GM23338 (cell line): ENCODE measurements around the gene DVL1. TPM values are rescaled to one million over a fixed set of nuclear protein-coding genes. Genes with fewer than 3 reads are reported as not detected.
A peak's percentile ranks its signal among the peaks of the same experiment; 100 is the strongest.

ENCODE experiments used
- ATAC-seq: fragments of 200-7000 bp; cut with Tn5 transposase; 3 replicates; pipeline ENCODE4 v1.9.1; 2020
- DNase-seq: peaks from one replicate; pipeline ENCODE4 v3.0.0-alpha.2; 2015; ENCODE audit warnings: low spot score
- H2AFZ ChIP-seq: fragments of 200-600 bp; sonication (generic); 2 replicates; pipeline ENCODE4 v1.8.0; 2016; ENCODE audit warnings: antibody characterized with exemption, mild to moderate bottlenecking, moderate library complexity
- H3F3A ChIP-seq: fragments of 200-600 bp; sonication (generic); replicated peaks from 2 replicates; pipeline ENCODE4 v1.8.0; 2017; ENCODE audit warnings: antibody characterized with exemption, mixed run types, low read depth
- H3K27ac ChIP-seq: fragments of 200-600 bp; sonication (generic); 2 replicates; pipeline ENCODE4 v1.6.1; 2016; ENCODE audit warnings: low read depth
- H3K27me3 ChIP-seq: fragments of 200-600 bp; sonication (generic); 2 replicates; pipeline ENCODE4 v1.8.0; 2016; ENCODE audit warnings: mild to moderate bottlenecking, mixed run types, moderate library complexity; ENCODE audit not compliant: insufficient read depth
- H3K36me3 ChIP-seq: fragments of 200-600 bp; sonication (generic); 2 replicates; pipeline ENCODE4 v1.8.0; 2016; ENCODE audit warnings: mild to moderate bottlenecking; ENCODE audit not compliant: insufficient read depth
- H3K4me1 ChIP-seq: fragments of 200-600 bp; sonication (generic); 2 replicates; pipeline ENCODE4 v1.8.0; 2016; ENCODE audit warnings: mild to moderate bottlenecking, moderate library complexity; ENCODE audit not compliant: insufficient read depth
- H3K4me2 ChIP-seq: fragments of 200-600 bp; sonication (generic); 2 replicates; pipeline ENCODE4 v1.7.1; 2017; ENCODE audit warnings: mixed run types
- H3K4me3 ChIP-seq: fragments of 200-600 bp; sonication (generic); 2 replicates; pipeline ENCODE4 v1.6.1; 2016; ENCODE audit warnings: mixed run types
- H3K79me2 ChIP-seq: fragments of 200-600 bp; sonication (generic); replicated peaks from 2 replicates; pipeline ENCODE4 v1.8.0; 2017; ENCODE audit warnings: mild to moderate bottlenecking; ENCODE audit not compliant: insufficient read depth
- H3K9me2 ChIP-seq: fragments of 200-600 bp; sonication (generic); 2 replicates; pipeline ENCODE4 v1.8.0; 2017; ENCODE audit not compliant: insufficient read depth
- H4K20me1 ChIP-seq: fragments of 200-600 bp; sonication (generic); replicated peaks from 2 replicates; pipeline ENCODE4 v1.8.0; 2017; ENCODE audit warnings: mild to moderate bottlenecking; ENCODE audit not compliant: insufficient read depth
- H3K27ac Mint-ChIP-seq: 2 replicates; pipeline ENCODE4 v1.8.0; 2020; ENCODE audit warnings: inconsistent platforms, mild to moderate bottlenecking, moderate library complexity, mixed read lengths
- H3K27me3 Mint-ChIP-seq: 3 replicates; pipeline ENCODE4 v1.8.0; 2022; ENCODE audit warnings: low read depth, mild to moderate bottlenecking, moderate library complexity, mixed read lengths, inconsistent platforms; ENCODE audit not compliant: insufficient read depth, poor library complexity
- H3K36me3 Mint-ChIP-seq: 3 replicates; pipeline ENCODE4 v1.8.0; 2021; ENCODE audit warnings: low read depth, mild to moderate bottlenecking, inconsistent platforms, moderate library complexity, mixed read lengths
- H3K4me1 Mint-ChIP-seq: 3 replicates; pipeline ENCODE4 v1.8.0; 2020; ENCODE audit warnings: mild to moderate bottlenecking, inconsistent platforms, mixed read lengths
- H3K4me3 Mint-ChIP-seq: 3 replicates; pipeline ENCODE4 v1.8.0; 2021; ENCODE audit warnings: moderate library complexity, mild to moderate bottlenecking, inconsistent platforms, mixed read lengths
- H3K9me3 Mint-ChIP-seq: 3 replicates; pipeline ENCODE4 v1.8.0; 2020; ENCODE audit warnings: moderate library complexity, mild to moderate bottlenecking, inconsistent platforms, mixed read lengths
- CTCF ChIP-seq, 2 experiments: fragments of 200-600 bp in 1 of 2; sonication (generic) in 1 of 2; conservative IDR thresholded peaks; 2 replicates each; pipeline versions ENCODE4 v1.5.1 to v1.6.1; 2016 to 2017; ENCODE audit warnings: antibody characterized with exemption in 2 of 2, low read depth in 2 of 2, mild to moderate bottlenecking in 2 of 2, moderate library complexity in 1 of 2
- JUNB ChIP-seq: IDR thresholded peaks from one replicate; pipeline ENCODE4 v1.6.1; 2016; ENCODE audit warnings: antibody characterized with exemption; ENCODE audit not compliant: unreplicated experiment
- NANOG ChIP-seq: IDR thresholded peaks from 2 replicates; pipeline ENCODE4 v1.6.1; 2016; ENCODE audit warnings: antibody characterized with exemption, borderline replicate concordance
- POLR2AphosphoS5 ChIP-seq: IDR thresholded peaks from 2 replicates; pipeline ENCODE4 v1.6.1; 2016; ENCODE audit warnings: antibody characterized with exemption, low read depth
- REST ChIP-seq: IDR thresholded peaks from one replicate; pipeline ENCODE4 v1.6.1; 2018; ENCODE audit warnings: antibody characterized with exemption; ENCODE audit not compliant: unreplicated experiment
- ZNF462 ChIP-seq: fragments of 250-450 bp; sonication (Bioruptor Pico); IDR thresholded peaks from 2 replicates; pipeline ENCODE4 v1.5.0; 2020; ENCODE audit warnings: mild to moderate bottlenecking, moderate library complexity
- polyA plus RNA-seq: library from polyadenylated mRNA; unstranded; fragments of >200 nt; fragmentation: Nextera tagmentation; extraction: Ambion mirVana; gene quantifications from 2 replicates; pipeline ENCODE4 v1.2.1, GENCODE V29; 2016
- total RNA-seq: library from RNA; depleted of rRNA; stranded (reverse); fragments of >200 nt; shearing (Covaris generic); gene quantifications from 2 replicates; pipeline ENCODE4 v1.2.3, GENCODE V29; 2014

The DVL1 gene
- total and polyA plus RNA-seq, 2 experiments from 2014 or later = 13.5 to 69.7 TPM

- ATAC-seq = no peak
- Histone ChIP-seq H3K4me2 (peak overlapping the region; percentile 72; the same call in 1 of the 2 replicates), H4K20me1 (peaks cover 12% of the 10 kb centered on the region), H3K9me2 (no peaks in the 10 kb centered on the region), H3K4me1 (peaks cover 9% of the 10 kb centered on the region), H3K27me3 (no peaks in the 10 kb centered on the region), H2AFZ (no peak overlapping the region), H3K27ac (peak overlapping the region; percentile 94; the same call in 1 of the 2 replicates), H3K36me3 (no peaks in the 10 kb centered on the region), H3K4me3 (no peak overlapping the region), H3F3A (peaks cover 19% of the 10 kb centered on the region), H3K79me2 (peaks cover 21% of the 10 kb centered on the region)
- Mint-ChIP-seq H3K27me3 (peaks cover 5% of the 10 kb centered on the region), H3K4me1 (peaks cover 7% of the 10 kb centered on the region), H3K9me3 (no peaks in the 10 kb centered on the region; the same call in 2 of the 3 replicates), H3K36me3 (peaks cover 9% of the 10 kb centered on the region; the same call in 2 of the 3 replicates), H3K4me3 (peak overlapping the region; percentile 90), H3K27ac (peak overlapping the region; percentile 83; the same call in 1 of the 2 replicates)
- TF ChIP-seq ZNF462 (CRISPR knock-in tag) = no peak
- no peak for DNase-seq
Observed at GRCh38 chr1:1376551-1377226, 27.5 kb upstream of the DVL1 start.

- peaks cover 9% of the 10 kb centered on the region; the same call in 2 of the 3 replicates for H3K36me3 Mint-ChIP-seq
- Histone ChIP-seq H3K4me3 (peak within 1 kb of the TSS; percentile 96), H3K27ac (peak within 1 kb of the TSS; percentile 94), H3K9me2 (no peaks in the 10 kb centered on the region), H3K4me1 (peaks cover 9% of the 10 kb centered on the region), H3K79me2 (peaks cover 21% of the 10 kb centered on the region), H2AFZ (no peak within 1 kb of the TSS), H4K20me1 (peaks cover 12% of the 10 kb centered on the region), H3K36me3 (no peaks in the 10 kb centered on the region), H3K4me2 (peak within 1 kb of the TSS; percentile 88), H3F3A (peaks cover 19% of the 10 kb centered on the region), H3K27me3 (no peaks in the 10 kb centered on the region)
- H3K9me3 Mint-ChIP-seq = no peaks in the 10 kb centered on the region; the same call in 2 of the 3 replicates
- peak; percentile 100 for DNase-seq
- ATAC-seq = peak; percentile 87
- peak within 1 kb of the TSS; percentile 98 for H3K27ac Mint-ChIP-seq
- peaks cover 7% of the 10 kb centered on the region for H3K4me1 Mint-ChIP-seq
- peak within 1 kb of the TSS; percentile 90 for H3K4me3 Mint-ChIP-seq
- H3K27me3 Mint-ChIP-seq = peaks cover 5% of the 10 kb centered on the region
- TF ChIP-seq REST (no peak), CTCF (conservative IDR thresholded peaks at IDR 0.05; ENCODE audit: low read depth in 2 of 2) (peak in 1 of 2 experiments; percentile 26; a peak in 2 of 4 replicates), JUNB (no peak), POLR2AphosphoS5 (peak; percentile 81), NANOG (no peak)
Observed at GRCh38 chr1:1374929-1375662, 25.9 kb upstream of the DVL1 start, which contains the start of gene AURKAIP1. Gene AURKAIP1 (minus strand): TSS chr1:1375207. CDS start chr1:1374756, 451 bp downstream.
